ENCODE results near the gene IL21R.

IL21R gene

DNA sequence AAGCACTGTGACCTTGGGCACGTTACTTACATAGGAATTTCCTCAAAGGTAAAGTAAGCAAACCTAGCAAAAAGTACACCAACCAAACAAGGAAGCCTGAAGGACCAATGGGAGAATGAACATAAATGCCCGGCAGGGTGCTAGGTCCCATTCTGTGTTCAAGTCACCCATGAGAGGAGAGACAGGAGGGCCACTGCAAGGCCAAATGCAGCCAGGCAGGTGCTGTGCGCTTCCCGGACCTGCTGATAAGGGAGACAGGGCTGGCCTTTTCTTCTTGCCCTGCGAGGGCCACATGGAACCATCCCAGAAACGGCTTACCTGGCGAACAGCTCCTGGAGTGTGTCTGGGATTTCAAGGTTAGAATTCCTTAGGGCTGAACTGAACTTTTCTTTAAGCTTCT is 78.8 kb downstream of the IL21R start:
- no peak overlapping the region for H3K4me3 ChIP-seq (ENCODE audit: low read depth, low read length)
- peaks cover 26 to 94% of the 10 kb centered on the region in 2 experiments; a peak in 2 of 3 replicates for H3K36me3 ChIP-seq (ENCODE audit: control insufficient read depth in 2 of 2, insufficient read depth in 1 of 2, low read length in 2 of 2)
- CTCF ChIA-PET, result no interaction called here
- no peak for TF ChIP-seq ZSCAN4 (tag by site-specific recombination; IDR thresholded peaks at IDR 0.05)
- no peak for TF ChIP-seq ZNF791 (tag by site-specific recombination; IDR thresholded peaks at IDR 0.05)
- POLR2A ChIA-PET, result no interaction called here
- H3K27ac ChIP-seq (ENCODE audit: extremely low read depth, low read depth, low read length), result no peak overlapping the region
- H3K4me1 ChIP-seq (ENCODE audit: control insufficient read depth, insufficient read depth, low read length), result no peaks in the 10 kb centered on the region
- no peaks in the 10 kb centered on the region for H3K9me3 ChIP-seq (ENCODE audit: control insufficient read depth, insufficient read depth, low read depth, low read length)

GRCh38 chr16:27481282-27481934 is 79.4 kb downstream of the IL21R start:
- CTCF ChIA-PET, result no interaction called here
- peaks cover 26 to 94% of the 10 kb centered on the region in 2 experiments; a peak in 2 of 3 replicates for H3K36me3 ChIP-seq (ENCODE audit: control insufficient read depth in 2 of 2, insufficient read depth in 1 of 2, low read length in 2 of 2)

GRCh38 chr16:27482397-27483087 is 80.6 kb downstream of the IL21R start:
- ChIA-PET POLR2A (interaction anchor here (0.6 kb wide), 1 partner anchor 90 kb away, joined by 4 read pairs; no protein-coding TSS in a partner anchor), CTCF (interaction anchor here (1.2 kb wide), 1 partner anchor 21 kb away, joined by 3 read pairs; no protein-coding TSS in a partner anchor)
- no peak overlapping the region for H3K27ac ChIP-seq (ENCODE audit: extremely low read depth, low read depth, low read length)
- H3K4me1 ChIP-seq (ENCODE audit: control insufficient read depth, insufficient read depth, low read length), result no peaks in the 10 kb centered on the region
- no peaks in the 10 kb centered on the region for H3K9me3 ChIP-seq (ENCODE audit: control insufficient read depth, insufficient read depth, low read depth, low read length)
- peaks cover 19 to 94% of the 10 kb centered on the region in 2 experiments; a peak in 2 of 3 replicates for H3K36me3 ChIP-seq (ENCODE audit: control insufficient read depth in 2 of 2, insufficient read depth in 1 of 2, low read length in 2 of 2)
- no peak for TF ChIP-seq ZNF423 (tag by site-specific recombination; IDR thresholded peaks at IDR 0.05)
- no peak overlapping the region for H3K4me3 ChIP-seq (ENCODE audit: low read depth, low read length)

More at GRCh38 chr16:27481282-27481934, 79.4 kb downstream of the IL21R start:
- Histone ChIP-seq H3K4me1 (ENCODE audit: control insufficient read depth, insufficient read depth, low read length) (no peaks in the 10 kb centered on the region), H3K9me3 (ENCODE audit: control insufficient read depth, insufficient read depth, low read depth, low read length) (no peaks in the 10 kb centered on the region), H3K27ac (ENCODE audit: extremely low read depth, low read depth, low read length) (no peak overlapping the region), H3K4me3 (ENCODE audit: low read depth, low read length) (no peak overlapping the region)
- POLR2A ChIA-PET, result no interaction called here
- TF ChIP-seq ZNF473 (tag by site-specific recombination; IDR thresholded peaks at IDR 0.05) (no peak), OSR2 (tag by site-specific recombination; IDR thresholded peaks at IDR 0.05) (no peak), ZNF202 (tag by site-specific recombination; IDR thresholded peaks at IDR 0.05; ENCODE audit: borderline replicate concordance) (no peak), ZNF416 (tag by site-specific recombination; IDR thresholded peaks at IDR 0.05) (no peak)
- TF ChIP-seq, protein P1, sequence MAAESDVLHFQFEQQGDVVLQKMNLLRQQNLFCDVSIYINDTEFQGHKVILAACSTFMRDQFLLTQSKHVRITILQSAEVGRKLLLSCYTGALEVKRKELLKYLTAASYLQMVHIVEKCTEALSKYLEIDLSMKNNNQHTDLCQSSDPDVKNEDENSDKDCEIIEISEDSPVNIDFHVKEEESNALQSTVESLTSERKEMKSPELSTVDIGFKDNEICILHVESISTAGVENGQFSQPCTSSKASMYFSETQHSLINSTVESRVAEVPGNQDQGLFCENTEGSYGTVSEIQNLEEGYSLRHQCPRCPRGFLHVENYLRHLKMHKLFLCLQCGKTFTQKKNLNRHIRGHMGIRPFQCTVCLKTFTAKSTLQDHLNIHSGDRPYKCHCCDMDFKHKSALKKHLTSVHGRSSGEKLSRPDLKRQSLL (tag by site-specific recombination; IDR thresholded peaks at IDR 0.05), result no peak

- H3K4me1 ChIP-seq (ENCODE audit: control insufficient read depth, insufficient read depth, low read length), result no peaks in the 10 kb centered on the region
- no peak overlapping the region for H3K4me3 ChIP-seq (ENCODE audit: low read depth, low read length)
- no peaks in the 10 kb centered on the region for H3K9me3 ChIP-seq (ENCODE audit: control insufficient read depth, insufficient read depth, low read depth, low read length)
- ChIA-PET CTCF (interaction anchor here (1.0 to 1.2 kb wide), 2 partner anchors 21 to 33 kb away, joined by 3 to 4 read pairs; no protein-coding TSS in a partner anchor), POLR2A (no interaction called here)
- H3K27ac ChIP-seq (ENCODE audit: extremely low read depth, low read depth, low read length), result no peak overlapping the region
- peaks cover 15 to 94% of the 10 kb centered on the region in 2 experiments; a peak in 2 of 3 replicates for H3K36me3 ChIP-seq (ENCODE audit: control insufficient read depth in 2 of 2, insufficient read depth in 1 of 2, low read length in 2 of 2)
- TF ChIP-seq ZNF654 (tag by site-specific recombination; IDR thresholded peaks at IDR 0.05; ENCODE audit: low read depth) (no peak), ZNF121 (tag by site-specific recombination; IDR thresholded peaks at IDR 0.05) (no peak), ZNF37A (tag by site-specific recombination; IDR thresholded peaks at IDR 0.05) (no peak), EGR2 (tag by site-specific recombination; IDR thresholded peaks at IDR 0.05; ENCODE audit: low read depth) (no peak), OSR2 (tag by site-specific recombination; IDR thresholded peaks at IDR 0.05) (no peak), ZNF341 (tag by site-specific recombination; IDR thresholded peaks at IDR 0.05; ENCODE audit: low read depth) (no peak), ZNF280C (tag by site-specific recombination; IDR thresholded peaks at IDR 0.05) (no peak), ZNF202 (tag by site-specific recombination; IDR thresholded peaks at IDR 0.05; ENCODE audit: borderline replicate concordance) (no peak), GLIS2 (tag by site-specific recombination; IDR thresholded peaks at IDR 0.05) (no peak), ZNF354C (tag by site-specific recombination; IDR thresholded peaks at IDR 0.05; ENCODE audit: borderline replicate concordance, low read depth) (no peak)
- TF ChIP-seq, protein P2, sequence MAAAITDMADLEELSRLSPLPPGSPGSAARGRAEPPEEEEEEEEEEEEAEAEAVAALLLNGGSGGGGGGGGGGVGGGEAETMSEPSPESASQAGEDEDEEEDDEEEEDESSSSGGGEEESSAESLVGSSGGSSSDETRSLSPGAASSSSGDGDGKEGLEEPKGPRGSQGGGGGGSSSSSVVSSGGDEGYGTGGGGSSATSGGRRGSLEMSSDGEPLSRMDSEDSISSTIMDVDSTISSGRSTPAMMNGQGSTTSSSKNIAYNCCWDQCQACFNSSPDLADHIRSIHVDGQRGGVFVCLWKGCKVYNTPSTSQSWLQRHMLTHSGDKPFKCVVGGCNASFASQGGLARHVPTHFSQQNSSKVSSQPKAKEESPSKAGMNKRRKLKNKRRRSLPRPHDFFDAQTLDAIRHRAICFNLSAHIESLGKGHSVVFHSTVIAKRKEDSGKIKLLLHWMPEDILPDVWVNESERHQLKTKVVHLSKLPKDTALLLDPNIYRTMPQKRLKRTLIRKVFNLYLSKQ (tag by site-specific recombination; IDR thresholded peaks at IDR 0.05; ENCODE audit: borderline replicate concordance), result no peak
Observed at GRCh38 chr16:27483088-27483437, 81.1 kb downstream of the IL21R start.

Measured in HEK293 (cell line).